Tibial artery (tissue), 4 donors: ENCODE results near the gene SUGCT.

Source experiments
- DNase-seq, 2 donors: peaks; one replicate each; pipeline ENCODE4 v3.0.0-alpha.2; 2019
- H3K27ac ChIP-seq, 2 donors: fragments of 200-600 bp; sonication (generic) in 1 of 2; 1 replicate in 1 of 2; 2 replicates in 1 of 2; pipeline ENCODE4 v1.5.1; 2018 to 2019; ENCODE audit warnings: mild to moderate bottlenecking in 1 of 2
- H3K27me3 ChIP-seq, 2 donors: fragments of 200-600 bp; sonication (generic) in 1 of 2; one replicate each; pipeline versions ENCODE4 v1.5.1 to v1.6.0; 2016 to 2019
- H3K36me3 ChIP-seq, 3 donors: fragments of 200-600 bp; sonication (generic) in 2 of 3; one replicate each; pipeline ENCODE4 v1.5.1; 2016 to 2019; ENCODE audit warnings: mild to moderate bottlenecking in 2 of 3
- H3K4me1 ChIP-seq, 4 donors: fragments of 200-600 bp; sonication (generic) in 2 of 4; 1 replicate in 3 of 4; 2 replicates in 1 of 4; pipeline ENCODE4 v1.5.1; 2016 to 2019
- H3K4me3 ChIP-seq, 2 donors: fragments of 200-600 bp; sonication (generic) in 1 of 2; 1 replicate in 1 of 2; 2 replicates in 1 of 2; pipeline ENCODE4 v1.5.1; 2018 to 2019; ENCODE audit warnings: mild to moderate bottlenecking in 2 of 2
- H3K9me3 ChIP-seq, 3 donors: fragments of 200-600 bp; sonication (generic) in 1 of 3; one replicate each; pipeline ENCODE4 v1.5.1; 2016 to 2019
- CTCF ChIP-seq, 2 experiments: fragments of 200-600 bp in 1 of 2; fragments of 450-650 bp in 1 of 2; IDR thresholded peaks; one replicate each; pipeline ENCODE4 v1.5.1; 2017 to 2019; ENCODE audit warnings: antibody characterized with exemption in 2 of 2, mild to moderate bottlenecking in 1 of 2, moderate library complexity in 1 of 2
- intact Hi-C: fragments of 100-400 bp; cut with DNase I; formaldehyde crosslinking; loops from one replicate; pipeline ENCODE4 v1.15.0; 2023; ENCODE audit warnings: low total_unique reads

SUGCT gene

GRCh38 chr7:40884241-40884640, 749.4 kb downstream of the SUGCT start:
- Histone ChIP-seq H3K9me3 (no peaks in the 10 kb centered on the region), H3K4me1 (peaks cover 0 to 8% (median 6%) of the 10 kb centered on the region in 4 donors), H3K27ac (no peak overlapping the region), H3K4me3 (no peak overlapping the region), H3K27me3 (no peaks in the 10 kb centered on the region), H3K36me3 (no peaks in the 10 kb centered on the region)
- DNase-seq, result no peak
- intact Hi-C loops, result no loop called here
- TF ChIP-seq CTCF (IDR thresholded peaks at IDR 0.05), result no peak

GRCh38 chr7:40885503-40885902, 750.7 kb downstream of the SUGCT start:
- TF ChIP-seq CTCF (IDR thresholded peaks at IDR 0.05), result no peak
- no peaks in the 10 kb centered on the region for H3K27me3 ChIP-seq
- no peak overlapping the region for H3K27ac ChIP-seq
- H3K36me3 ChIP-seq, result no peaks in the 10 kb centered on the region
- no peak for DNase-seq
- intact Hi-C loops, result no loop called here
- no peak overlapping the region for H3K4me3 ChIP-seq
- H3K9me3 ChIP-seq, result no peaks in the 10 kb centered on the region
- H3K4me1 ChIP-seq, result peaks cover 0 to 9% (median 4%) of the 10 kb centered on the region in 4 donors

- Histone ChIP-seq H3K4me3 (no peak overlapping the region), H3K4me1 (peaks cover 0 to 9% (median 2%) of the 10 kb centered on the region in 4 donors), H3K27ac (no peak overlapping the region), H3K36me3 (no peaks in the 10 kb centered on the region), H3K9me3 (peaks cover 0 to 7% (median 0%) of the 10 kb centered on the region in 3 donors), H3K27me3 (no peaks in the 10 kb centered on the region)
- no peak for TF ChIP-seq CTCF (IDR thresholded peaks at IDR 0.05)
- intact Hi-C loops, result no loop called here
- DNase-seq, result no peak
Observed at GRCh38 chr7:40887099-40887498, 752.3 kb downstream of the SUGCT start.

- Histone ChIP-seq H3K4me1 (peaks cover 0 to 9% (median 2%) of the 10 kb centered on the region in 4 donors), H3K27ac (peak overlapping the region in 1 of 2 donors; percentile 30), H3K9me3 (peaks cover 0 to 7% (median 0%) of the 10 kb centered on the region in 3 donors), H3K4me3 (no peak overlapping the region), H3K36me3 (no peaks in the 10 kb centered on the region), H3K27me3 (no peaks in the 10 kb centered on the region)
- no peak for DNase-seq
- intact Hi-C loops, result no loop called here
- TF ChIP-seq CTCF (IDR thresholded peaks at IDR 0.05), result no peak
Observed at GRCh38 chr7:40888499-40888898, 753.7 kb downstream of the SUGCT start.

GRCh38 chr7:40889099-40889498, 754.3 kb downstream of the SUGCT start:
- Histone ChIP-seq H3K4me3 (no peak overlapping the region), H3K36me3 (no peaks in the 10 kb centered on the region), H3K4me1 (peaks cover 0 to 9% (median 2%) of the 10 kb centered on the region in 4 donors), H3K27me3 (no peaks in the 10 kb centered on the region), H3K27ac (peak overlapping the region in 1 of 2 donors; percentile 30), H3K9me3 (peaks cover 0 to 7% (median 0%) of the 10 kb centered on the region in 3 donors)
- intact Hi-C loops, result no loop called here
- TF ChIP-seq CTCF (IDR thresholded peaks at IDR 0.05), result no peak
- DNase-seq, result no peak

- Histone ChIP-seq H3K4me3 (no peak overlapping the region), H3K27me3 (no peaks in the 10 kb centered on the region), H3K36me3 (no peaks in the 10 kb centered on the region), H3K9me3 (peaks cover 0 to 7% (median 0%) of the 10 kb centered on the region in 3 donors), H3K4me1 (peaks cover 0 to 9% (median 2%) of the 10 kb centered on the region in 4 donors), H3K27ac (no peak overlapping the region)
- TF ChIP-seq CTCF (IDR thresholded peaks at IDR 0.05), result no peak
- intact Hi-C loops, result no loop called here
- no peak for DNase-seq
Observed at GRCh38 chr7:40889539-40889938, 754.7 kb downstream of the SUGCT start.
